HEK293 (cell line): ENCODE results near the gene SANBR.

ENCODE experiments used
- CTCF ChIA-PET: fragments of 350-600 bp; formaldehyde crosslinking; extraction: SDS; loops from one replicate; lab custom pipeline; 2021; ENCODE audit warnings: antibody characterized with exemption; lab: Yijun Ruan, JAX
- POLR2A ChIA-PET: fragments of 300-600 bp; formaldehyde crosslinking; extraction: SDS; loops from one replicate; lab custom pipeline; 2020; ENCODE audit warnings: antibody characterized with exemption, inconsistent platforms; lab: Yijun Ruan, JAX
- H3K27ac ChIP-seq: fragments of 200-500 bp; sonication (Bioruptor generic); 2 replicates; pipeline ENCODE4 v1.5.1; 2014; ENCODE audit warnings: low read depth, low read length, control low read depth, inconsistent platforms; ENCODE audit errors: extremely low read depth
- H3K36me3 ChIP-seq, 2 experiments: fragments of 200-500 bp in 1 of 2; sonication (Bioruptor generic) in 1 of 2; 1 replicate in 1 of 2; 2 replicates in 1 of 2; pipeline ENCODE4 v1.5.1; 2014 to 2017; ENCODE audit warnings: inconsistent platforms in 2 of 2, low read length in 2 of 2; ENCODE audit not compliant: control insufficient read depth in 2 of 2, insufficient read depth in 1 of 2
- H3K4me1 ChIP-seq: fragments of 200-500 bp; sonication (Bioruptor generic); 2 replicates; pipeline ENCODE4 v1.5.1; 2014; ENCODE audit warnings: mild to moderate bottlenecking, low read length, inconsistent platforms; ENCODE audit not compliant: control insufficient read depth, insufficient read depth
- H3K4me3 ChIP-seq: 2 replicates; pipeline ENCODE4 v1.5.1; 2011; ENCODE audit warnings: low read depth, mild to moderate bottlenecking, control low read depth, low read length, moderate library complexity
- H3K9me3 ChIP-seq: fragments of 200-500 bp; sonication (Bioruptor generic); 2 replicates; pipeline ENCODE4 v1.5.1; 2014; ENCODE audit warnings: low read depth, low read length, inconsistent platforms; ENCODE audit not compliant: control insufficient read depth, insufficient read depth
- GFI1B ChIP-seq: fragments of 450-650 bp; formaldehyde crosslinking; IDR thresholded peaks from 2 replicates; pipeline ENCODE4 v1.5.1; 2016; ENCODE audit warnings: missing biosample characterization, missing genetic modification characterization
- KLF1 ChIP-seq: fragments of 450-650 bp; formaldehyde crosslinking; IDR thresholded peaks from 2 replicates; pipeline ENCODE4 v1.5.1; 2016; ENCODE audit warnings: missing biosample characterization, missing genetic modification characterization
- SCRT1 ChIP-seq: fragments of 450-650 bp; formaldehyde crosslinking; IDR thresholded peaks from 2 replicates; pipeline ENCODE4 v1.5.1; 2016; ENCODE audit warnings: missing biosample characterization, missing genetic modification characterization, borderline replicate concordance
- ZEB2 ChIP-seq: fragments of 450-650 bp; formaldehyde crosslinking; IDR thresholded peaks from 2 replicates; pipeline ENCODE4 v1.5.1; 2016; ENCODE audit warnings: missing biosample characterization, missing genetic modification characterization
- ZFHX2 ChIP-seq: fragments of 450-650 bp; formaldehyde crosslinking; conservative IDR thresholded peaks from 2 replicates; pipeline ENCODE4 v1.5.1; 2016; ENCODE audit warnings: missing biosample characterization, missing genetic modification characterization
- ZNF114 ChIP-seq: fragments of 450-650 bp; formaldehyde crosslinking; IDR thresholded peaks from 2 replicates; pipeline ENCODE4 v1.5.0; 2017; ENCODE audit warnings: missing biosample characterization, missing genetic modification characterization
- ZNF121 ChIP-seq: fragments of 450-650 bp; formaldehyde crosslinking; IDR thresholded peaks from 2 replicates; pipeline ENCODE4 v1.5.1; 2016; ENCODE audit warnings: missing biosample characterization, missing genetic modification characterization
- ZNF132 ChIP-seq: fragments of 450-650 bp; formaldehyde crosslinking; IDR thresholded peaks from 2 replicates; pipeline ENCODE4 v1.5.1; 2017; ENCODE audit warnings: missing biosample characterization, missing genetic modification characterization, borderline replicate concordance
- ZNF148 ChIP-seq: fragments of 450-650 bp; formaldehyde crosslinking; IDR thresholded peaks from 2 replicates; pipeline ENCODE4 v1.5.0; 2017; ENCODE audit warnings: missing biosample characterization, missing genetic modification characterization, borderline replicate concordance
- ZNF19 ChIP-seq: fragments of 450-650 bp; formaldehyde crosslinking; IDR thresholded peaks from 2 replicates; pipeline ENCODE4; 2016; ENCODE audit warnings: missing biosample characterization, missing genetic modification characterization, low read depth
- ZNF202 ChIP-seq: fragments of 450-650 bp; formaldehyde crosslinking; IDR thresholded peaks from 2 replicates; pipeline ENCODE4 v1.5.1; 2016; ENCODE audit warnings: missing biosample characterization, missing genetic modification characterization, borderline replicate concordance
- ZNF362 ChIP-seq: fragments of 450-650 bp; formaldehyde crosslinking; IDR thresholded peaks from 2 replicates; pipeline ENCODE4 v1.5.1; 2016; ENCODE audit warnings: missing biosample characterization, missing genetic modification characterization
- ZSCAN18 ChIP-seq: fragments of 450-650 bp; formaldehyde crosslinking; IDR thresholded peaks from 2 replicates; pipeline ENCODE4 v1.5.1; 2016; ENCODE audit warnings: missing biosample characterization, missing genetic modification characterization
- ZSCAN4 ChIP-seq: fragments of 450-650 bp; formaldehyde crosslinking; IDR thresholded peaks from 2 replicates; pipeline ENCODE4 v1.5.1; 2017; ENCODE audit warnings: missing biosample characterization, missing genetic modification characterization

Gene SANBR

GRCh38 chr2:61090386-61090921 lies 24.8 kb downstream of the SANBR start:
- CTCF ChIA-PET, result interaction anchor here (0.6 kb wide), 1 partner anchor 93 kb away, joined by 3 read pairs; no protein-coding TSS in a partner anchor
- H3K4me3 ChIP-seq, result no peak overlapping the region
- no peaks in the 10 kb centered on the region for H3K9me3 ChIP-seq
- POLR2A ChIA-PET, result no interaction called here
- H3K4me1 ChIP-seq, result no peaks in the 10 kb centered on the region
- H3K36me3 ChIP-seq, result peaks cover 24 to 56% of the 10 kb centered on the region in 2 experiments
- no peak overlapping the region for H3K27ac ChIP-seq
- TF ChIP-seq ZFHX2 (tag by site-specific recombination) (peak; percentile 25; the same call in 1 of the 2 replicates), GFI1B (tag by site-specific recombination) (no peak), ZSCAN4 (peak; percentile 51; the same call in 1 of the 2 replicates)

GRCh38 chr2:61091485-61091884 lies 25.8 kb downstream of the SANBR start:
- CTCF ChIA-PET, result no interaction called here

GRCh38 chr2:61096438-61096837 lies 30.8 kb downstream of the SANBR start:
- TF ChIP-seq KLF1 (no peak), ZNF121 (tag by site-specific recombination) (peak; percentile 61; the same call in 1 of the 2 replicates)
- ChIA-PET POLR2A (no interaction called here), CTCF (no interaction called here)
- Histone ChIP-seq H3K9me3 (no peaks in the 10 kb centered on the region), H3K4me1 (no peaks in the 10 kb centered on the region), H3K36me3 (peaks cover 6 to 13% of the 10 kb centered on the region in 2 experiments; a peak in 2 of 3 replicates), H3K4me3 (no peak overlapping the region), H3K27ac (no peak overlapping the region)

More at GRCh38 chr2:61091485-61091884, 25.8 kb downstream of the SANBR start:
- Histone ChIP-seq H3K9me3 (no peaks in the 10 kb centered on the region), H3K4me1 (no peaks in the 10 kb centered on the region), H3K27ac (no peak overlapping the region), H3K36me3 (peaks cover 27 to 46% of the 10 kb centered on the region in 2 experiments), H3K4me3 (no peak overlapping the region)
- POLR2A ChIA-PET, result interaction anchor here (0.7 kb wide), 1 partner anchor 47 kb away, joined by 3 read pairs; no protein-coding TSS in a partner anchor
- TF ChIP-seq ZEB2 (tag by site-specific recombination), result 0 out of 2 replicates have a peak, but pooled peaks have one; percentile 25
- no peak for TF ChIP-seq ZSCAN18 (tag by site-specific recombination)
- no peak for TF ChIP-seq ZNF132 (tag by site-specific recombination)
- TF ChIP-seq ZNF19 (tag by site-specific recombination), result no peak

- Histone ChIP-seq H3K9me3 (no peaks in the 10 kb centered on the region), H3K4me3 (no peak overlapping the region), H3K4me1 (no peaks in the 10 kb centered on the region), H3K36me3 (peaks cover 0 to 30% of the 10 kb centered on the region in 2 experiments; a peak in 2 of 3 replicates), H3K27ac (no peak overlapping the region)
- TF ChIP-seq SCRT1 (tag by site-specific recombination) (no peak), ZNF202 (tag by site-specific recombination) (no peak)
- CTCF ChIA-PET, result no interaction called here
- POLR2A ChIA-PET, result no interaction called here
Measured at GRCh38 chr2:61100801-61101200, 35.1 kb downstream of the SANBR start.

GRCh38 chr2:61109291-61109690 lies 43.6 kb downstream of the SANBR start:
- Histone ChIP-seq H3K4me1 (no peaks in the 10 kb centered on the region), H3K4me3 (no peak overlapping the region), H3K36me3 (peaks cover 12 to 53% of the 10 kb centered on the region in 2 experiments; a peak in 2 of 3 replicates), H3K27ac (no peak overlapping the region), H3K9me3 (no peaks in the 10 kb centered on the region)
- peak; percentile 83; the same call in 1 of the 2 replicates for TF ChIP-seq ZNF362
- no peak for TF ChIP-seq ZNF114 (tag by site-specific recombination)
- no peak for TF ChIP-seq ZNF148 (tag by site-specific recombination)
- POLR2A ChIA-PET, result no interaction called here
- CTCF ChIA-PET, result no interaction called here
